GM23338 (cell line): ENCODE measurements around the gene RNF41. TPM values are rescaled to one million over a fixed set of nuclear protein-coding genes. Genes with fewer than 3 reads are reported as not detected.
A peak's percentile ranks its signal among the peaks of the same experiment; 100 is the strongest.

Source experiments
- ATAC-seq: fragments of 200-7000 bp; cut with Tn5 transposase; 3 replicates; pipeline ENCODE4 v1.9.1; 2020
- DNase-seq: peaks from one replicate; pipeline ENCODE4 v3.0.0-alpha.2; 2015; ENCODE audit warnings: low spot score
- H2AFZ ChIP-seq: fragments of 200-600 bp; sonication (generic); 2 replicates; pipeline ENCODE4 v1.8.0; 2016; ENCODE audit warnings: antibody characterized with exemption, mild to moderate bottlenecking, moderate library complexity
- H3F3A ChIP-seq: fragments of 200-600 bp; sonication (generic); replicated peaks from 2 replicates; pipeline ENCODE4 v1.8.0; 2017; ENCODE audit warnings: antibody characterized with exemption, mixed run types, low read depth
- H3K27ac ChIP-seq: fragments of 200-600 bp; sonication (generic); 2 replicates; pipeline ENCODE4 v1.6.1; 2016; ENCODE audit warnings: low read depth
- H3K27me3 ChIP-seq: fragments of 200-600 bp; sonication (generic); 2 replicates; pipeline ENCODE4 v1.8.0; 2016; ENCODE audit warnings: mild to moderate bottlenecking, mixed run types, moderate library complexity; ENCODE audit not compliant: insufficient read depth
- H3K36me3 ChIP-seq: fragments of 200-600 bp; sonication (generic); 2 replicates; pipeline ENCODE4 v1.8.0; 2016; ENCODE audit warnings: mild to moderate bottlenecking; ENCODE audit not compliant: insufficient read depth
- H3K4me1 ChIP-seq: fragments of 200-600 bp; sonication (generic); 2 replicates; pipeline ENCODE4 v1.8.0; 2016; ENCODE audit warnings: mild to moderate bottlenecking, moderate library complexity; ENCODE audit not compliant: insufficient read depth
- H3K4me2 ChIP-seq: fragments of 200-600 bp; sonication (generic); 2 replicates; pipeline ENCODE4 v1.7.1; 2017; ENCODE audit warnings: mixed run types
- H3K4me3 ChIP-seq: fragments of 200-600 bp; sonication (generic); 2 replicates; pipeline ENCODE4 v1.6.1; 2016; ENCODE audit warnings: mixed run types
- H3K79me2 ChIP-seq: fragments of 200-600 bp; sonication (generic); replicated peaks from 2 replicates; pipeline ENCODE4 v1.8.0; 2017; ENCODE audit warnings: mild to moderate bottlenecking; ENCODE audit not compliant: insufficient read depth
- H3K9me2 ChIP-seq: fragments of 200-600 bp; sonication (generic); 2 replicates; pipeline ENCODE4 v1.8.0; 2017; ENCODE audit not compliant: insufficient read depth
- H4K20me1 ChIP-seq: fragments of 200-600 bp; sonication (generic); replicated peaks from 2 replicates; pipeline ENCODE4 v1.8.0; 2017; ENCODE audit warnings: mild to moderate bottlenecking; ENCODE audit not compliant: insufficient read depth
- H3K27ac Mint-ChIP-seq: 2 replicates; pipeline ENCODE4 v1.8.0; 2020; ENCODE audit warnings: inconsistent platforms, mild to moderate bottlenecking, moderate library complexity, mixed read lengths
- H3K27me3 Mint-ChIP-seq: 3 replicates; pipeline ENCODE4 v1.8.0; 2022; ENCODE audit warnings: low read depth, mild to moderate bottlenecking, moderate library complexity, mixed read lengths, inconsistent platforms; ENCODE audit not compliant: insufficient read depth, poor library complexity
- H3K36me3 Mint-ChIP-seq: 3 replicates; pipeline ENCODE4 v1.8.0; 2021; ENCODE audit warnings: low read depth, mild to moderate bottlenecking, inconsistent platforms, moderate library complexity, mixed read lengths
- H3K4me1 Mint-ChIP-seq: 3 replicates; pipeline ENCODE4 v1.8.0; 2020; ENCODE audit warnings: mild to moderate bottlenecking, inconsistent platforms, mixed read lengths
- H3K4me3 Mint-ChIP-seq: 3 replicates; pipeline ENCODE4 v1.8.0; 2021; ENCODE audit warnings: moderate library complexity, mild to moderate bottlenecking, inconsistent platforms, mixed read lengths
- H3K9me3 Mint-ChIP-seq: 3 replicates; pipeline ENCODE4 v1.8.0; 2020; ENCODE audit warnings: moderate library complexity, mild to moderate bottlenecking, inconsistent platforms, mixed read lengths
- EZH2phosphoT487 ChIP-seq: fragments of 200-600 bp; sonication (generic); IDR thresholded peaks from one replicate; pipeline ENCODE4 v1.8.1; 2018; ENCODE audit warnings: antibody characterized with exemption; ENCODE audit not compliant: unreplicated experiment
- NANOG ChIP-seq: IDR thresholded peaks from 2 replicates; pipeline ENCODE4 v1.6.1; 2016; ENCODE audit warnings: antibody characterized with exemption, borderline replicate concordance
- POLR2AphosphoS5 ChIP-seq: IDR thresholded peaks from 2 replicates; pipeline ENCODE4 v1.6.1; 2016; ENCODE audit warnings: antibody characterized with exemption, low read depth
- REST ChIP-seq: IDR thresholded peaks from one replicate; pipeline ENCODE4 v1.6.1; 2018; ENCODE audit warnings: antibody characterized with exemption; ENCODE audit not compliant: unreplicated experiment
- STAT1 ChIP-seq: IDR thresholded peaks from one replicate; pipeline ENCODE4 v1.6.1; 2016; ENCODE audit warnings: antibody characterized with exemption; ENCODE audit not compliant: unreplicated experiment
- ZNF114 ChIP-seq: fragments of 250-450 bp; sonication (Bioruptor Pico); IDR thresholded peaks from 2 replicates; pipeline ENCODE4 v1.5.0; 2020; ENCODE audit warnings: mild to moderate bottlenecking, moderate library complexity
- ZNF331 ChIP-seq: fragments of 250-450 bp; sonication (Bioruptor Pico); IDR thresholded peaks from 2 replicates; pipeline ENCODE4 v1.5.0; 2020; ENCODE audit warnings: low read depth, mild to moderate bottlenecking, moderate library complexity
- polyA plus RNA-seq: library from polyadenylated mRNA; unstranded; fragments of >200 nt; fragmentation: Nextera tagmentation; extraction: Ambion mirVana; gene quantifications from 2 replicates; pipeline ENCODE4 v1.2.1, GENCODE V29; 2016
- total RNA-seq: library from RNA; depleted of rRNA; stranded (reverse); fragments of >200 nt; shearing (Covaris generic); gene quantifications from 2 replicates; pipeline ENCODE4 v1.2.3, GENCODE V29; 2014
- TF ChIP-seq, protein P1 (sequence below): fragments of 250-450 bp; sonication (Bioruptor Pico); IDR thresholded peaks from 2 replicates; pipeline ENCODE4 v1.5.0; 2020; ENCODE audit warnings: mild to moderate bottlenecking, moderate library complexity

Gene RNF41
- total and polyA plus RNA-seq, 2 experiments from 2014 or later, result 15.3 to 77.1 TPM

DNA sequence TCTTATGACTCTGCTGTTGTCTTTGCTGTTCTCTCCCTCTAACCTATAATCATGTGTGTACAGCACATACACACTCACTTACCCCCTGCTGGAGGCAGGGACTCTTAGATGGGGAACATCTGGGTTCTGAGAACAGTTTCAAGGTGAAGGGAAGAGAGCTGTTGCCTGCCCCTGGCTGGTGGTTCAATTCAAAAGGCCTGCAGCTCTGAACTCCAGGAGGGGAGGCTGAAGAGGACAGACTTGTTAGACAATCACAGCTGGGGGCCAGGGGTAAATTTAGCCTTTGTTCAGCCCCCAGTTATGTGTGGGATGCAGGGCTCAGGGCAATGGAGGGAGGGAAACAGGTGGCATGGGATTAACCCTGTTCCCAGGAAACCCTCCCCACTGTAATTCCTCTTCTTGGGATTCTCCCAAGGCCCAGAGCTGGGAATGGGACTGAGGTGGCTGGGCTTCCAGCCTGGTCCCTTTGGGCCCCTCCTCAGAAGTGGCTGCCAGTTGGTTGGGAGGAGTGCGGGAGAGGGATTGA is 67.4 kb downstream of the RNF41 start:
- Histone ChIP-seq H3K27me3 (no peaks in the 10 kb centered on the region), H4K20me1 (no peaks in the 10 kb centered on the region; the same call in 1 of the 2 replicates), H3F3A (peaks cover 26% of the 10 kb centered on the region), H3K79me2 (peaks cover 24% of the 10 kb centered on the region), H3K9me2 (no peaks in the 10 kb centered on the region), H3K4me1 (peaks cover 23% of the 10 kb centered on the region), H3K4me2 (no peak overlapping the region), H3K4me3 (no peak overlapping the region), H2AFZ (no peak overlapping the region), H3K36me3 (0 out of 2 replicates have a peak, but pooled peaks cover 2% of the 10 kb centered on the region), H3K27ac (no peak overlapping the region)
- H3K27me3 Mint-ChIP-seq, result peaks cover 29% of the 10 kb centered on the region
- no peaks in the 10 kb centered on the region; the same call in none of the 3 replicates for H3K9me3 Mint-ChIP-seq
- no peak overlapping the region for H3K27ac Mint-ChIP-seq
- DNase-seq, result no peak
- H3K36me3 Mint-ChIP-seq, result peaks cover 35% of the 10 kb centered on the region
- ATAC-seq, result no peak
- H3K4me3 Mint-ChIP-seq, result peak overlapping the region; percentile 96; the same call in 1 of the 3 replicates
- TF ChIP-seq STAT1, result no peak
- TF ChIP-seq EZH2phosphoT487, result no peak
- no peak for TF ChIP-seq NANOG
- TF ChIP-seq REST, result no peak
- TF ChIP-seq, protein P1, sequence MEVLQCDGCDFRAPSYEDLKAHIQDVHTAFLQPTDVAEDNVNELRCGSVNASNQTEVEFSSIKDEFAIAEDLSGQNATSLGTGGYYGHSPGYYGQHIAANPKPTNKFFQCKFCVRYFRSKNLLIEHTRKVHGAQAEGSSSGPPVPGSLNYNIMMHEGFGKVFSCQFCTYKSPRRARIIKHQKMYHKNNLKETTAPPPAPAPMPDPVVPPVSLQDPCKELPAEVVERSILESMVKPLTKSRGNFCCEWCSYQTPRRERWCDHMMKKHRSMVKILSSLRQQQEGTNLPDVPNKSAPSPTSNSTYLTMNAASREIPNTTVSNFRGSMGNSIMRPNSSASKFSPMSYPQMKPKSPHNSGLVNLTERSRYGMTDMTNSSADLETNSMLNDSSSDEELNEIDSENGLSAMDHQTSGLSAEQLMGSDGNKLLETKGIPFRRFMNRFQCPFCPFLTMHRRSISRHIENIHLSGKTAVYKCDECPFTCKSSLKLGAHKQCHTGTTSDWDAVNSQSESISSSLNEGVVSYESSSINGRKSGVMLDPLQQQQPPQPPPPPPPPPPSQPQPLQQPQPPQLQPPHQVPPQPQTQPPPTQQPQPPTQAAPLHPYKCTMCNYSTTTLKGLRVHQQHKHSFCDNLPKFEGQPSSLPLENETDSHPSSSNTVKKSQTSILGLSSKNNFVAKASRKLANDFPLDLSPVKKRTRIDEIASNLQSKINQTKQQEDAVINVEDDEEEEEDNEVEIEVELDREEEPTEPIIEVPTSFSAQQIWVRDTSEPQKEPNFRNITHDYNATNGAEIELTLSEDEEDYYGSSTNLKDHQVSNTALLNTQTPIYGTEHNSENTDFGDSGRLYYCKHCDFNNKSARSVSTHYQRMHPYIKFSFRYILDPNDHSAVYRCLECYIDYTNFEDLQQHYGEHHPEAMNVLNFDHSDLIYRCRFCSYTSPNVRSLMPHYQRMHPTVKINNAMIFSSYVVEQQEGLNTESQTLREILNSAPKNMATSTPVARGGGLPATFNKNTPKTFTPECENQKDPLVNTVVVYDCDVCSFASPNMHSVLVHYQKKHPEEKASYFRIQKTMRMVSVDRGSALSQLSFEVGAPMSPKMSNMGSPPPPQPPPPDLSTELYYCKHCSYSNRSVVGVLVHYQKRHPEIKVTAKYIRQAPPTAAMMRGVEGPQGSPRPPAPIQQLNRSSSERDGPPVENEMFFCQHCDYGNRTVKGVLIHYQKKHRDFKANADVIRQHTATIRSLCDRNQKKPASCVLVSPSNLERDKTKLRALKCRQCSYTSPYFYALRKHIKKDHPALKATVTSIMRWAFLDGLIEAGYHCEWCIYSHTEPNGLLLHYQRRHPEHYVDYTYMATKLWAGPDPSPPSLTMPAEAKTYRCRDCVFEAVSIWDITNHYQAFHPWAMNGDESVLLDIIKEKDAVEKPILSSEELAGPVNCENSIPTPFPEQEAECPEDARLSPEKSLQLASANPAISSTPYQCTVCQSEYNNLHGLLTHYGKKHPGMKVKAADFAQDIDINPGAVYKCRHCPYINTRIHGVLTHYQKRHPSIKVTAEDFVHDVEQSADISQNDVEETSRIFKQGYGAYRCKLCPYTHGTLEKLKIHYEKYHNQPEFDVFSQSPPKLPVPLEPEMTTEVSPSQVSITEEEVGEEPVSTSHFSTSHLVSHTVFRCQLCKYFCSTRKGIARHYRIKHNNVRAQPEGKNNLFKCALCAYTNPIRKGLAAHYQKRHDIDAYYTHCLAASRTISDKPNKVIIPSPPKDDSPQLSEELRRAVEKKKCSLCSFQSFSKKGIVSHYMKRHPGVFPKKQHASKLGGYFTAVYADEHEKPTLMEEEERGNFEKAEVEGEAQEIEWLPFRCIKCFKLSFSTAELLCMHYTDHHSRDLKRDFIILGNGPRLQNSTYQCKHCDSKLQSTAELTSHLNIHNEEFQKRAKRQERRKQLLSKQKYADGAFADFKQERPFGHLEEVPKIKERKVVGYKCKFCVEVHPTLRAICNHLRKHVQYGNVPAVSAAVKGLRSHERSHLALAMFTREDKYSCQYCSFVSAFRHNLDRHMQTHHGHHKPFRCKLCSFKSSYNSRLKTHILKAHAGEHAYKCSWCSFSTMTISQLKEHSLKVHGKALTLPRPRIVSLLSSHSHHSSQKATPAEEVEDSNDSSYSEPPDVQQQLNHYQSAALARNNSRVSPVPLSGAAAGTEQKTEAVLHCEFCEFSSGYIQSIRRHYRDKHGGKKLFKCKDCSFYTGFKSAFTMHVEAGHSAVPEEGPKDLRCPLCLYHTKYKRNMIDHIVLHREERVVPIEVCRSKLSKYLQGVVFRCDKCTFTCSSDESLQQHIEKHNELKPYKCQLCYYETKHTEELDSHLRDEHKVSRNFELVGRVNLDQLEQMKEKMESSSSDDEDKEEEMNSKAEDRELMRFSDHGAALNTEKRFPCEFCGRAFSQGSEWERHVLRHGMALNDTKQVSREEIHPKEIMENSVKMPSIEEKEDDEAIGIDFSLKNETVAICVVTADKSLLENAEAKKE (CRISPR knock-in tag), result no peak
- TF ChIP-seq ZNF114 (CRISPR knock-in tag), result no peak
- no peak for TF ChIP-seq POLR2AphosphoS5
- TF ChIP-seq ZNF331, result no peak
- peaks cover 30% of the 10 kb centered on the region for H3K4me1 Mint-ChIP-seq
